HG03571 (cell line): ENCODE measurements around the gene BEND7.
"Not testable (repeated sequence)": the region's sequence is repeated elsewhere in the genome, so short reads cannot be mapped to it uniquely, and the experiment has no call there.

Experiments used
- ATAC-seq: cut with Tn5 transposase; IDR thresholded peaks from one replicate; pipeline ENCODE4 v1.9.1; 2021; ENCODE audit not compliant: unreplicated experiment

BEND7 gene

DNA sequence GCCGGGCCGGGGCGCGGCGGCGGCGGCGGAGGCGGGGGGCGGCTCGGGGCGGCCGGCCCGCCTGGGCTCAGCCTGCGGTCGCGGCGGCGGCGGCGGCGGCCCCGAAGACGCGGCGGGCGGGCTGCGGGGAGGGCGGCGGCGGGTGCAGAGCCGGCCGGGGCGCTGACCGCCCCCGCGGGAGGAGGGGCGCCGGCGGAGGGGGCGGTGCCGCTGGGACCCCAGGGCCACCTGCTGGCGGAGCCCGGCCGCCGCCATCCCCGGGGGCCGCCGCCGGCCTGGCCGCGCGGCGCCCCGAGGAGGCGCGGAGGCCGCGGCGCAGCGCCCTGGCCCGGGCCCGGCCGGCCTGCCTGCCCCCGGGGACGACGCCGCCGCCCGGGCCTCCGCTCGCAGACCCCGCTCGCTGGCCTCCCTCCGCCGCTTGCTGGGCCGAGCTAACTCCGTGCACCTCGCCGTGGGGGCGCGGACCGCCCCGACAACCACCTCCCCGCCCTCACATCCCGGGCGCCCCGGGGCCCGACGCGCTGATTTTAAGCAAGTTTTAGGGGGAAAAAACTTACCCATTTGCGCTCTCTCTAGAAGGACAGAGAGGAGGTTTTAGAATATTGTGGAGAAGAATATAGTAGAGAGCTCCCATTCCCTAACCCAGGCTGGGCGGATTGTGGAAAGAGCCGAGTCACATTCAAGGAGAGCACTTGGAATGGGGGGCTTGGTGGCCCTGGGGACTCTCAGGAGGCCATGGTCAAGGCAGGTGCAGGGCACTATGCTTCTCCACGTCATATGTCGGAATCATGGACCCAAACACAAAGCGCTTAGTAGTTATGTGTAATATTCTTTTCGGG lies at the start of gene BEND7:
Gene BEND7, minus strand, starts transcription at position 140 of the 839 bp plus-strand sequence. CDS start 481 bp downstream, outside the sequence.
- no peak for ATAC-seq

DNA sequence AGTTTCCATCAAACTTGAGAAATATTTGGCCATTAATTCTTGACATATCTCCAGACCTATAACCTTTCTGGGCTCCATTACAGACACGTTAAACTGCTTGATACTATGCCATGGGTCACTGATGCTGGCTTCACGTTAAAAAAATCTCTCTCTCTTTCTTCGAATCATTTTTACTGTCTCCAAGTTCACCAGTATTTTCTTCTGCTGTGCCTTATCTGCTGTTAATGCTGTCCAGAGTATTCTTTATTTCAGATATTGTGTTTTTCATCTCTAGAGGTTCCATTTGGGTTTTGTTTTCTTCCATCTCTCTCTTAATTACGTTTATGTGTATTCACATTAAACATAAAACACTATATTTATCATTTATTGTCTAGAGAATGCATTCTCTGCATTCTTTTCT lies 45.1 kb upstream of the BEND7 start:
- no peak for ATAC-seq

GRCh38 chr10:13571541-13571940 lies 42.7 kb upstream of the BEND7 start:
- no peak for ATAC-seq

DNA sequence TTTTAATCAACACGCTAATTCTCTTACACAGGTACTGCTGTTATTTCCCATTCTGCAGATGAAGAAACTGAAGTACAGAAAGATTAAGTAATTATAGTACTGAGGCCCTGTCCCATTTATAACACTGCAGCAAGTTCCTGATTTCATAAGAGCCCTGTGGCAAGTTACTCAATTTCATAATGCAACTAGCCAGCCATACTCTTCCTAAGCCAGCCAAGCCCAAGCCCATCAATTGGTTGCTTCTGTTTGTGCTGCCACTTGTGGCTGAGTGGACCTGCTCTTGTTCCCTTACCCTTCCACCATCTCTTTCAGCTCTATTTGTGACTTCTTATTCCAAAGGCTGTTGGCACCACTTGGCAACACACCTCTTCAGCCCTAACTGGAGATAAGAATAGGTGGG lies 38.2 kb upstream of the BEND7 start:
- no peak for ATAC-seq

DNA sequence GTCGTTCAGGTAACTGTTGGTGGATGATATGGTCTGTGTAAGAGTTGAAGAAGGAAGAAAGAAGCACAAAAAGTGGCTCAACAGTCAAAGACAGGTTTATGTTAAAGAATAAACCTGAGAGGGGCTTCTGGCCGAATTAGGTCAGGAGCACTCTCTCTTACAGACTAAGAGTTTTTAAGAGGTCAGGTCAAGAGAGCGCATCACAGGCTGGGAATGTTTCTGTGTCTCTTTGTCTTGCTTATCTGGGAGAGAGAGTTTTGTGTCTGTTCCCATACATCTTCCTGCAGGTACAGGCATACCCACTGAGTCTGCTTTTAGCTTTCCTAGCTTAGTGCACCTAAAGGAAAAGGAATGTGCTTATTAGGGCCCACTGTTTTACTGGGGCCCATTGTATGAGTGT lies 35.8 kb upstream of the BEND7 start:
- ATAC-seq = no peak

- no peak for ATAC-seq
Observed at GRCh38 chr10:13563481-13564445, 34.9 kb upstream of the BEND7 start.

DNA sequence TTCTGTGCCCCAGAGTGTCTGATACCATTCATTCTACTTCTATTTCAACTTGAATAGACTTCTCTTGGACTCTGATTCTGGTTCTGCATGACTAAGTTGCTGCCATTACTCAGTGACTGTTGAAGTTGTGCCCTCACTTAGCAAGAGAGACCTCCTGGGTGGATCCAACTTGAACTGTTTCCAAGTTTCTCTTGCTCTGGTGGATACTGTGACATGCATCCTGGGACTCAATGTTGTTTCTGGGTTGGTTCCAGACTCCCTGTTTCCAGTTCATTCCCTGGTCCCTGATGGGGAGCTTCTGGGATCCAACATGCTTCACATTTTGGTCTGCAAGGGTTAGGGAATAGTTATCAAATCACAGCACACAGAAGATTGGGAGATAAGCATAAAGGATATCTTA lies 31.8 kb upstream of the BEND7 start:
- no peak for ATAC-seq

- ATAC-seq = no peak
Observed at GRCh38 chr10:13559124-13559700, 30.4 kb upstream of the BEND7 start.

DNA sequence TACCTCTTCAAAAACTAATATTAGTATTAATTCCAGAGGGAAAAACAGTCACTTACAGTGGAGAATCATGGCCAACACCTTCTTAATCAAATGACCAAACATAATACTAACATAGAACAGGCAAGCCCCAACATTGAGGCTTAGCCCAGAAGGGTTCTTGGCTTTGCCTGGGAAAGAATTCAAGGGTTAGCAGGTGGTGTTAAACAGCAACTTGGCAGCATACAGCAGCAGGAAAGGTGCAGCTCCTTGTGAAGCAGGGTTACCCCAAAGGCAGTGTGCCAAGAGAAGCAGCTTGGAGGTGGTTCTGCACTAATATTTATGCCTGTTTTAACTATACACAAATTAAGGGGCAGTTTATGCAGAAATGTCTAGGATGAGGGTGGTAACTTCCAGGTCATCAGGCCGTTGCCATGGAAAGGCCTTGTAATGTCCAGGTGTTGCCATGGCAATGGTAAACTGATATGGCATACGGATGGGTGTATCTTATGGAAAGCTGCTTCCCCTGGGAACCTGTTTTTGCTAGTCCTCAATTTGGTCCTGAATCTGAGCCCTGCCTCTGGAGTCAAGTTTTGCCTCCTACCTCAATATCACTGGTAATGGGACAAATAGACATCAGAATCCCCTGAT lies 27.2 kb upstream of the BEND7 start:
- ATAC-seq = no peak

GRCh38 chr10:13550802-13551201 lies 22.0 kb upstream of the BEND7 start:
- ATAC-seq = no peak

DNA sequence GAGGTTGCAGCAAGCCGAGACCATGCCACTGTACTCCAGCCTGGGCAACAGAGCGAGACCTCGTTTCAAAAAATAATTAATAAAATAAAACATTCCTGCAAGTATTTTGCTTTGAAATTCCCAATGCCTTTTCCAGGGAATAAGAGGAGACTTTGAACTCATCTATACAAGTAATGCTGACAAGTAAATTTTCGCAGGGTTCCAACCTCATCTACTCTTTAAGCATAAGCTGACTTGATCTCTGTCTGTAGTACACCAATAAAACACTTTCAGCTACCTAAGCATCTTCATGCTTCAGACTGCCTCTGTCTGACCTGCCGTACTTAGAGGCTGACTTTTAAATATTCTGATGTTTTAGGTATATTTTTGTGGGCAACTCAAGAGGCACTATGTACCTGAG lies 13.7 kb upstream of the BEND7 start:
- ATAC-seq = no peak

DNA sequence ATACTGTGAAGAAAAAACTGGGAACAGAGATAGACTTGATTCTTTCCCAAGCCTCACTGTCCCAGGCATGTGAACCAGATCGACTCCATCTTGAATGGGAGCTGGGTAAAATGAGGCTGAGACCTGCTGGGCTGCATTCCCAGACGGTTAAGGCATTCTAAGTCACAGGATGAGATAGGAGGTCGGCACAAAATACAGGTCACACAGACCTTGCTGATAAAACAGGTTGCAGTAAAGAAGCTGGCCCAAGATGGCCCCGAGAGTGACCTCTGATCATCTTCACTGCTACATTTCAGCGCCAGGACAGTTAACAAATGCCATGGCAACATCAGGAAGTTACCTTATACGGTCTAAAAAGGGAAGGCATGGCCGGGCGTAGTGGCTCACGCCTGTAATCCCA lies 9.2 kb upstream of the BEND7 start:
- ATAC-seq = not testable (repeated sequence)

- no peak for ATAC-seq
Observed at GRCh38 chr10:13536674-13537366, 8.0 kb upstream of the BEND7 start.

GRCh38 chr10:13535346-13535745 lies 6.5 kb upstream of the BEND7 start:
- ATAC-seq = no peak

DNA sequence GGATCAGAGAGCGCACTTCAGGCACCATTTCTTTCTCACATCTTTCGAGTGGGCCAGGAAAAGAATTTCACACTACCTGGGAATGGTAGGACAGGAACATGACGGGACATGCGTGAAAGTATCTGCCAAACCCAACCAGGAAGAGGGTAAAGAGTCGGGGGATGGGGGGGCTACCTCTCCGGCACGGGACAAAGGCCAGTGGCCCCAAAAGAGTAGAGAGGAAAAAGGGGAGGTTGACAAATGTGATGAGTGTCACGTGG lies 830 bp upstream of the BEND7 start:
- no peak for ATAC-seq

DNA sequence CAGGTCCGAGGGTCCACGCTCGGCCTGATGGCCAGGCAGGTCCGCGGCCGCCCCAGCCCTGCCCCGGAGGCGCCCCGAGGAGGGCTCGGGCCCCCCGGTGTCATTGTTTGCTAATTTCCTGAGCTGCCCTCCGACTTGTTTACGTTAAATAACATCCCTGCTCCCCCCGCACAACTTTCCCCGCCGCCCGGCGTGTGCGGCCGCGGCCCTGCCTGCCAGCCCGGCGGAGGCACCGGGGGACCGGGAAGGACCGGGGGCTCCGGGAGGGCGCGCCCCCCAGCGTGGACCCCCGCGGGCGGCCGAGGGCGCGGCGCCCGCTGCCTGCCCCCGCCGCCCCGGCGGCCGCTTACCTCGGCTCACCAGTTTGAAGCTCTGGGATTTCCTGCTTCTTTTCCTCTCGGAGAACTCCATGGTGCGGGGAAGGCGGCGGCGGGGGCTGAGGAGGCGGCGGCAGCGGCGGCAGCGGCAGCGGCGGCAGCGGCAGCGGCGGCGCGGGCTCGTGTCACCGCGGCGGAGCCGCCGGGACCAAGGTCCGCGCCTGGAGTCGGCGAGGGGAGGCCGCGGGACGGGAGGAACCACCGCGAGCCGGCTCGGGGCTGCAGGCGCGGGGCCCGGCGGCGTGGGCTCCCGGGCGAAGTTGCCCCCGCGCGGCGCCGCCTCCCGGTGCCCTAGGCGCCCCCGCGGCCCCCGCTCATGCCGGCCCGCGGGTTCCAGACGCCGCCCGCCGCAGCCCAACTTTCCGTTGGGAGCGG lies 515 bp downstream of the BEND7 start:
- no peak for ATAC-seq

- no peak for ATAC-seq
Observed at GRCh38 chr10:13527864-13528122, 1.0 kb downstream of the BEND7 start.

GRCh38 chr10:13526948-13527863 lies 1.6 kb downstream of the BEND7 start:
- no peak for ATAC-seq

DNA sequence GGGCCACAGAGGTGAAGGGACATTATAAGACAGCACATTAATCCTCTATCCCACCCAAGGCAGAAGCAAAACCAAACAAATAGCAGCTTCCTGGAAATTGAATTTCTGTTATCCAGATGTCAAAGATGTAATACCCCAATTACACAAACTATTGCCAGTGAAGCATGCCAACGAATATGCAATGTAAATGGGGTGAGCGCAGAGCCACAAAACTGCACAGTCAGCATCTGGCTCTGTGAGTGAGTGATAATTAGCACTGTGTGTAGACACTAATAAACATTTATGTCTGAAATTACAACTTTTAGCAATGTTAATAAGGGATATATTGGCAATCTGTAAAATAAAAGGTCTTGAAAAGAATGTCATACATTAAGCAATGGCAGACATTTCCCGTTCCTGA lies 3.2 kb downstream of the BEND7 start:
- ATAC-seq = no peak
